ENCODE data around the gene RSRC1.
"Not testable (repeated sequence)": the region's sequence is repeated elsewhere in the genome, so short reads cannot be mapped to it uniquely, and the experiment has no call there.

Gene RSRC1

DNA sequence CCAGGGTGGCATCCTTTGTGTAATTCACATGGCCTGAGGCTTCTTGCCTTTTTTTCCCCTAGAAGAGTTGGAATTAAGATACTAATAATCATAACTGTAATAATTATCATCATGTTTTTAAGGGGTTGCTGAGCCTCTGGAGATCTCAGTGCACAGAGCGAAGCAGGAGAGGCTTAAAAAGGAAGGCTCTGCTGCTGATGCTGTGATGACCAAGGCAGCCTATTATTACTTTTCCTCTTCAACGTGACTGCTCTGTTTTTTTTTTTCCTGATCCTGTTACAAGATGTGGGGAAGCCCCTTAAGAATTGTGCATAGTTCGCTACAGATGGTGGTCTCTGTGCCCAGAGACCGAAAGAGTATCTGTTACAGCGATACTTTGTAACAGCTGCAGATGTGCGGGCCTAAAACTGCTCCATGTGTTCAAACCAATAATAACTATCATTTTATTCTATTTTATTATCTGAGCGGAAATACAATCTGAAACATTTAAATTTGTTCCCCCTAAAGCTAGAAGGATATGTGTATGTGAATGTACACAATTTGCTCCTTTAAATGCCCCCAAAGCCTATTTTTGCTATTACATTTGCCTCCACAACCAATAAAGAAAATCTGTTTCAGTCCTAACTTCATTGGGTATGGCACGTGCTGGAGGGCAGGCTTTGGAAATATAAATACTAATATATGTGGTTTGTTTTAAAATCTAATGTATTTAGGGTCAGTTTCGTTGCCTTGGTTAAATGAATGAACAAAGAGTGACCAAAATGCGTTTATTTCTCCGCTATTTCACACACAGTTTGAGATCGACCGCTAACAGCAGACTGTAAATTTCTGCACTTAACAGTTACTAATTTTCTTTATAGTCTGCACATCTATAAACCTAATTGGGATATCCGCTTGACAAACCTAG, 8.3 kb upstream of the RSRC1 start:
- no peak for DNase-seq

DNA sequence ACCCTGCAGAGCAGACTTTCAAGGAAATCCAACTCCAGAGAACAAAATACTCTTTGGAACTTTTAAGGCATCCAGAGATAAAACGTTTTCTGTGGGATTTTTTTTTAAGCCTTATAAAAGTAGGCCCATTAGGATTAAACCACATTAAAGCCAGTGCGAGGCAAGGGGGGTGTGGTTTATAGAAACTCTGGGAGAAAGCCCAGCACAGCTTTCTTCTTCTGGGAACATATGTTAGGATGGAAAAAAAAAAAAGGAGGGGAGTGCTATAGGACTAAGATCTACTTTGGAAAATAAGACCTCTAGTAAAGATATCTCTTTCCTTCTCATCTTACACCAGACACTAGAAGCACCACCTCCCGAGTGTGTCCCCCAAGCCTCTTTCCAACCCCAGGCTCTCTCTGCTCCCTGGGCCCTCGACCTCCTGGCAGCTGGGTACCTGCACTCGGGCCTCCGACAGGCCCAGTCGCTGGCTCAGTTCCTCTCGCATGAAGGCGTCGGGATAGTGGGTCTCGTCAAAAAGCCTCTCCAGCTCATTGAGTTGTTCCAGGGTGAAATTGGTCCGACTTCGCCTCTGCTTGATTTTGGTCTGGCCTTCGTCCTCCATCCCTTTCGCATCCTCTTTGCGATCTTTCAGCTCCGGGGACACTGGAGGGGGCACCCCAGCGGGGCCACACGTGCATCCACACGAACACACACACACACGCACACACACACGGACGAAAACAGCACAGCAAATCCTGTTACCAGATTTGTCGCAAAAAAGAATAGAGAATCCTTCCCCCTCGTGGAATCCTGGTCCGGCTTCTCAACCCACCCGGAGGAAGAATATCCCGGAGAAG, 7.4 kb upstream of the RSRC1 start:
- DNase-seq = no peak

DNA sequence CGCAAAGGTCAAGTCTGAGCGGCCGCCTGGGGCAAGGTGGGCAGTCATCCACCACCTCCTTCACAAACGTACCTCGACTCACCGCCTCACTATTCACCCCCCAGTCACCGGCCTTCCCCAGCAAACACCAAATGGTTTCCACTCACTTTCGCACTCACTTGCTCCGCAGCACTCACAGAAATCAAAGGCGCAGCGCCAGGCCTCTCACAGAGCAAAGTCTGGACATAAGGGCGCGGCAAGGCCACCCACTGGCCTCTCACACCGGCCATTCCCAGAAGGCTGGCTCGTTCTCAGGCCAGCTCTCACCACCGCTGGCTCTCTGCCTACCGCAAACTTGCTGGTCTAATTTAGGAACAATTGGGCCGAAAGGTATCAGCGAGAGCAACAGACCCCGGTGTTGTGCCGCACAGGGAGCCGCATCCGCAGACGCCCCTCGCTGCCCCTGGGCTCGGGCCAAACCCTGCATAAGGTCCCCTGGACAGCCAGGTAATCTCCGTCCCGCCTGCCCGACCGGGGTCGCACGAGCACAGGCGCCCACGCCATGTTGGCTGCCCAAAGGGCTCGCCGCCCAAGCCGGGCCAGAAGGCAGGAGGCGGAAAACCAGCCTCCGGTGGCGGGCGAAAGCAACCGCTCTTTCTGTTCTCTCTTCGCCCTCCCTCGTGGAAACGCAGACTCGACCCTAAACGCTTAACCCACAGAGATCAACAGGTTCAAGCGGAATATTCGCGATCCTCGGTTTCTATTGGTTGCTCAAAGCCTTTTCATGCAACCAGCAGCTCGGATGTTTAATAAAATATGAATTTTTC, 6.6 kb upstream of the RSRC1 start:
- DNase-seq = no peak

GRCh38 chr3:158103887-158104327, 6.0 kb upstream of the RSRC1 start:
- DNase-seq = no peak

DNA sequence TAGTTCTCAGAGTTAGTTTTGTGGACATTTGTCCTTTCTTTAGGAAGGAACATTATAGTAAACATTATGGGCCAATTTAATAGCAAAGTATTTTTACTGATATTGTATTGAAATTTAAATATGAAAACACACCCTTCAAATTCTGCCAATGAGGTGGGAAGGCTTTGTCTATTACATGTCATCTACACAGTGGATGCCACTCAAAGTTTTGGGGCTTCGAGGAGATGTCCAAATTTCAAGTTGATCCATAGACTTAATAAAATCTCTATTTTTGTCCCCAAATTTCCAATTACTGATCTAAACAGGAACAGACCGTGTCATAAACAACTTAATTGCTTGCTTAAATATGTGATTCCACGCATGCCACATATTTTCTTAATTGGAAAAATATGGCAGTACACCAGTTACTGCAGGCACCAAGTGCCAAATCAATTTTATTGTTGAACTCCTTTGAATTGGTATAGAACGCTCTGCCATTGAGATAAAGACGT, 5.4 kb upstream of the RSRC1 start:
- DNase-seq = no peak

GRCh38 chr3:158105119-158105709, 4.7 kb upstream of the RSRC1 start:
- DNase-seq = no peak

- no peak for DNase-seq
These were observed 4.1 kb upstream of the RSRC1 start for GRCh38 chr3:158105710-158106253.

DNA sequence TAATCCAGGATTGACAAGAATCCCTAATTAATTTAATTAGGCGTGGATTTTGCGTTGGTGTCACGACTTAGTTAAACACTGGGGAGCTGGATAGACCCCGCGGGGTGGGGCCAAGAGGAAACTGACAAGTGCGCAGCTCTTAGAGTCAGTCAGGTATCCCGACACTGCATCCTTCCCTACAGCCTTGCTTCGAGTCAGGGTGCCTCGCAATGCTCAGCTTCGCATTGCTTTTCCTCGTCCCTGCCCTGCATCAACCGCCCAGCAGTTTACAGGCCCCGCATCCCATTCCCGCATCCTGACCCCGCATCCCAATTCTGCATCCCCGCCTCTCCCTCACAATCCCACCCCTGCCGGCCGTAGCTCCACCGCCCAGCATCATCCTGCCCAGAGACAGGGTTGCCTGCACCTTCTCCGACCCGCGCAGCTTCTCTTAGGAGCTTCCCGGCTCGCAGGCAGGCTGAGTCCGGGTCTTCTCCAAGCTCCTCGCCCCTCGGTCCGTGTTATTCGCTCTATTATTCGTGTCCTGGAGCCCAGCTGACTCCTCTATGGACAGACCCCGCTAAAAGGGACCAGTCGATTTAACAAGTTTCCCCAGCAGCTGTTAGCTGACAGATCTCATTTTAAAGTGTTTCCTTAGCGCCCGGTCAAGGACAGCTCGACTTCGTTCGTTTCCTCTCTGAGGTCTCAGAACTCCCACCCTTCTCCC, 3.0 kb upstream of the RSRC1 start:
- DNase-seq = no peak

GRCh38 chr3:158107605-158108444, 2.1 kb upstream of the RSRC1 start:
- no peak for DNase-seq

DNA sequence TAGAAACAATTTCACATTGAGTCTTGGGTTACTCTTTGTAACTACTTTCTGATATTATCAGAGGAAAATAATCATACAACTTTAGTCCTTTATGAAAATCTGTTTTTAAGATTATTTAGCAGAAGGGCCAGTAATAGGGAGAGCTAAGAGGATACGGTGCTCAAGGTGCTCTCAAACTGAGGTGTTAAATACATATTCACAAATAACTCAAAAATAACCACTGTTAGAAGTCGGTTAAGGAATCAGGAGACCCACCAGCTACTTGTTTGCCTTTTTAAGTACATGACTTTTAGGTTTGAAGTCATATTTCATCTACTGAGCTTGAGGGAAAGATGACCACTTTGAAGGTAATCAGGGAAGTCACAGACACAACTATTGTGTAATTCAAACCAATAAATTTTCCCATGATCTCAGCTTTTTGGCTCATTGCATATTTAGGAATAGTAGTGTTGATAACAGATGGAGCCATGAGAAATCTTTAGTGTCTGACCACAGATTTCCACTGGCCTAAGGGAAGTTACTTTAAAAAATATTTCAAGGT, 1.4 kb upstream of the RSRC1 start:
- DNase-seq = no peak

- DNase-seq = no peak
These were observed 540 bp upstream of the RSRC1 start for GRCh38 chr3:158109295-158109803.

DNA sequence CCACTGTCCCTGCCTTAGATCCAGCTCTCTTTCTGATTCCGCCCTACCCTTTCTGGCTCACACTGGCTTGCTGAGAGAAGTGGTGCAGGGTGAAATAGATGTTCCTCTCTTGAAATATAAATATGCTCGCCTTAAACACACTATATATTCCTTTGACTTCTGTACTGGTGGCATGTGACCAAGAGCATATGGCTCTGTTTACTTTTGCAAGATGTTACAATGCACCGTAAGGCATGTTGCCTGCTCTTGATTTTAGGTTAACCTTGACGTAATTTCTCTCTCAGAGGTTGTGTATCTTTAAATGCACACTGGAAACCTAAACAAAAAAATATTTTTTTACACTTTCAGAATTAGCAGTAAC, 749 bp downstream of the RSRC1 start:
- DNase-seq = no peak

DNA sequence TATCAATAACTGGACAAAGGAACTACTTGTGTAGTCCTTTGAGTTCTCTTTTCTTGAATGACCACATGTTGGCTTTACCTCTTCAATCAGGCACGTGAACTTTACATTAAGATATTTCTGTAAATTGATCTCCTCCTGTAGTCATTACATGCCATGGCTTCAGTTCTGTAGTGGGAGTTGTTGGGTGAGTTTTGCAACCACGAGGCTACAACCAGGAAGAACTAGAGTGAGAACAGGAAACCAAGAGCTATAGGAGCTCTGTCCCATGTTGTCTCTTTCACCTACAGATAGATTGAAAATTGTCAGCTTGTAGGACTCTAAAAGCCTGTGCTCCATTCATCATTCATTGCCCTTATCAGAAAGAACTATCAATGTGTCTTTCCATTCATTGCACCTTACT, 2.0 kb downstream of the RSRC1 start:
- DNase-seq = no peak

GRCh38 chr3:158113595-158113994, 3.7 kb downstream of the RSRC1 start:
- DNase-seq = not testable (repeated sequence)

DNA sequence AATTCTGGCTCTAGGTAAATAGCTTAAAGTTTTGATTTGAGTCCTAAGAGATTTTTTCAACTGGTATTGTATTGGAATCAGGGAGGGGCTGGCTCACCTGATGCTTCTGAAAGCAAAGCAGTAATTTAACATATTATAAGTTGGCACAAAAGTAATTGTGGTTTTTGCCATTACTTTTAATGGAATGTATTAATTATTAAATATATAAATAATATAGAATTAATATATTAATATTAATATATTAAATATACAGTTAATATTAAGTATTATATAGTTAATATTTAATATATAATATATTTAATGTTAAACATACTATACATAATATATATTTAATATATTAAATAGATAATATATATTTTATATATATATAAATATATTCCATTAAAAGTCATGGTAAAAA, 10.4 kb downstream of the RSRC1 start:
- no peak for DNase-seq

- no peak for DNase-seq
These were observed 11.4 kb downstream of the RSRC1 start for GRCh38 chr3:158121295-158121694.

- DNase-seq = not testable (repeated sequence)
These were observed 12.8 kb downstream of the RSRC1 start for GRCh38 chr3:158122721-158123120.
